ENCODE data around the gene ADGRV1.

Gene ADGRV1

GRCh38 chr5:91176288-91177016, 617.9 kb downstream of the ADGRV1 start:
- no peak for DNase-seq (ENCODE audit: low spot score)
- in situ Hi-C loops (cut with MboI; ENCODE audit: low sequenced_read_pairs, unreplicated experiment) = no loop called here
- TF ChIP-seq, protein P1, sequence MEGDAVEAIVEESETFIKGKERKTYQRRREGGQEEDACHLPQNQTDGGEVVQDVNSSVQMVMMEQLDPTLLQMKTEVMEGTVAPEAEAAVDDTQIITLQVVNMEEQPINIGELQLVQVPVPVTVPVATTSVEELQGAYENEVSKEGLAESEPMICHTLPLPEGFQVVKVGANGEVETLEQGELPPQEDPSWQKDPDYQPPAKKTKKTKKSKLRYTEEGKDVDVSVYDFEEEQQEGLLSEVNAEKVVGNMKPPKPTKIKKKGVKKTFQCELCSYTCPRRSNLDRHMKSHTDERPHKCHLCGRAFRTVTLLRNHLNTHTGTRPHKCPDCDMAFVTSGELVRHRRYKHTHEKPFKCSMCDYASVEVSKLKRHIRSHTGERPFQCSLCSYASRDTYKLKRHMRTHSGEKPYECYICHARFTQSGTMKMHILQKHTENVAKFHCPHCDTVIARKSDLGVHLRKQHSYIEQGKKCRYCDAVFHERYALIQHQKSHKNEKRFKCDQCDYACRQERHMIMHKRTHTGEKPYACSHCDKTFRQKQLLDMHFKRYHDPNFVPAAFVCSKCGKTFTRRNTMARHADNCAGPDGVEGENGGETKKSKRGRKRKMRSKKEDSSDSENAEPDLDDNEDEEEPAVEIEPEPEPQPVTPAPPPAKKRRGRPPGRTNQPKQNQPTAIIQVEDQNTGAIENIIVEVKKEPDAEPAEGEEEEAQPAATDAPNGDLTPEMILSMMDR (IDR thresholded peaks at IDR 0.05; ENCODE audit: borderline replicate concordance, control extremely low read depth, extremely low read depth, insufficient read depth, missing control alignments) = no peak

GRCh38 chr5:91177085-91177484, 618.5 kb downstream of the ADGRV1 start:
- in situ Hi-C loops (cut with MboI; ENCODE audit: low sequenced_read_pairs, unreplicated experiment) = no loop called here

GRCh38 chr5:91177639-91178038, 619.0 kb downstream of the ADGRV1 start:
- TF ChIP-seq, protein P1 (IDR thresholded peaks at IDR 0.05; ENCODE audit: borderline replicate concordance, control extremely low read depth, extremely low read depth, insufficient read depth, missing control alignments) = no peak
- in situ Hi-C loops (cut with MboI; ENCODE audit: low sequenced_read_pairs, unreplicated experiment) = no loop called here
- DNase-seq (ENCODE audit: low spot score) = no peak

More at GRCh38 chr5:91177085-91177484, 618.5 kb downstream of the ADGRV1 start:
- no peak for DNase-seq (ENCODE audit: low spot score)
- TF ChIP-seq, protein P1 (IDR thresholded peaks at IDR 0.05; ENCODE audit: borderline replicate concordance, control extremely low read depth, extremely low read depth, insufficient read depth, missing control alignments) = no peak

- in situ Hi-C loops (cut with MboI; ENCODE audit: low sequenced_read_pairs, unreplicated experiment) = no loop called here
- TF ChIP-seq, protein P1 (IDR thresholded peaks at IDR 0.05; ENCODE audit: borderline replicate concordance, control extremely low read depth, extremely low read depth, insufficient read depth, missing control alignments) = no peak
- no peak for DNase-seq (ENCODE audit: low spot score)
These were observed 619.9 kb downstream of the ADGRV1 start for GRCh38 chr5:91178461-91178860.

- no peak for DNase-seq (ENCODE audit: low spot score)
- TF ChIP-seq, protein P1 (IDR thresholded peaks at IDR 0.05; ENCODE audit: borderline replicate concordance, control extremely low read depth, extremely low read depth, insufficient read depth, missing control alignments) = no peak
- in situ Hi-C loops (cut with MboI; ENCODE audit: low sequenced_read_pairs, unreplicated experiment) = no loop called here
These were observed 620.4 kb downstream of the ADGRV1 start for GRCh38 chr5:91179018-91179417.

DNA sequence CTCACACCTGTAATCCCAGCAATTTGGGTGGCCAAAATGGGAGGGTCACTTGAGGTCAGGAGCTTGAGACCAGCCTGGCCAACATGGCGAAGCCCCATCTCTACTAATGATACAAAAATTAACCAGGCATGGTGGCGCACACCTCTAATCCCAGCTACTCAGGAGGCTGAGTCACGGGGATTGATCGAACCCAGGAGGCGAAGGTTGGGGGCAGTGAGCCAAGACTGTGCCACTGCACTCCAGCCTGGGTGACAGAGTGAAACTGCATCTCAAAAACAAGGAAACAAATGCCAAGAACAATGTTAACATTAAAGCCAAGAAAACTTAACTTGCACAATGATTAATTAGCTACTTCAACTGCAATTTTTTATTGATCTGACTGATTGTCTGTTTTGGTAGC, 621.9 kb downstream of the ADGRV1 start:
- in situ Hi-C loops (cut with MboI; ENCODE audit: low sequenced_read_pairs, unreplicated experiment) = no loop called here

More for the DNA sequence above, 621.9 kb downstream of the ADGRV1 start:
- TF ChIP-seq, protein P1 (IDR thresholded peaks at IDR 0.05; ENCODE audit: borderline replicate concordance, control extremely low read depth, extremely low read depth, insufficient read depth, missing control alignments) = no peak
- DNase-seq (ENCODE audit: low spot score) = no peak

Data from GM13976 (cell line).